Smooth muscle cell (in vitro differentiated cells): ENCODE data around the gene IP6K3. TPM values are rescaled to one million over a fixed set of nuclear protein-coding genes. Genes with fewer than 3 reads are reported as not detected.

ENCODE experiments used
- DNase-seq: peaks from one replicate; lab custom pipeline; 2025; ENCODE audit not compliant: unreplicated experiment; lab: John Stamatoyannopoulos, UW
- H2AFZ ChIP-seq: fragments of 200-600 bp; sonication (generic); 2 replicates; pipeline ENCODE4 v1.6.0; 2016; ENCODE audit warnings: antibody characterized with exemption, low read depth, mild to moderate bottlenecking
- H3F3A ChIP-seq: fragments of 200-600 bp; sonication (generic); 2 replicates; pipeline ENCODE4 v1.6.0; 2017; ENCODE audit warnings: antibody characterized with exemption, low read depth
- H3K27ac ChIP-seq: fragments of 200-600 bp; sonication (generic); 2 replicates; pipeline ENCODE4 v1.5.1; 2016; ENCODE audit warnings: low read depth, mild to moderate bottlenecking
- H3K27me3 ChIP-seq: fragments of 200-600 bp; sonication (generic); 2 replicates; pipeline ENCODE4 v1.6.1; 2016; ENCODE audit warnings: low read depth, mild to moderate bottlenecking
- H3K36me3 ChIP-seq: fragments of 200-600 bp; sonication (generic); 2 replicates; pipeline ENCODE4 v1.5.1; 2016; ENCODE audit warnings: low read depth
- H3K4me1 ChIP-seq: fragments of 200-600 bp; sonication (generic); 2 replicates; pipeline ENCODE4 v1.5.1; 2016; ENCODE audit warnings: low read depth
- H3K4me2 ChIP-seq: fragments of 200-600 bp; sonication (generic); 2 replicates; pipeline ENCODE4 v1.6.0; 2016; ENCODE audit warnings: mild to moderate bottlenecking
- H3K4me3 ChIP-seq: fragments of 200-600 bp; sonication (generic); 2 replicates; pipeline ENCODE4 v1.5.1; 2016; ENCODE audit warnings: mild to moderate bottlenecking
- H3K79me2 ChIP-seq: fragments of 200-600 bp; sonication (generic); 2 replicates; pipeline ENCODE4 v1.6.0; 2016; ENCODE audit warnings: low read depth, mild to moderate bottlenecking
- H3K9ac ChIP-seq: fragments of 200-600 bp; sonication (generic); 2 replicates; pipeline ENCODE4 v1.6.0; 2016; ENCODE audit warnings: low read depth
- H3K9me3 ChIP-seq: fragments of 200-600 bp; sonication (generic); replicated peaks from 2 replicates; pipeline ENCODE4 v1.5.1; 2016; ENCODE audit warnings: low read depth
- H4K20me1 ChIP-seq: fragments of 200-600 bp; sonication (generic); 2 replicates; pipeline ENCODE4 v1.6.0; 2016; ENCODE audit warnings: low read depth
- WGBS: methylation state at CpG from one replicate; pipeline ENCODE4 v1.1.7; 2016; ENCODE audit warnings: low lambda C conversion rate; 5-methylcytosine and 5-hydroxymethylcytosine counted together
- polyA plus RNA-seq: library from polyadenylated mRNA; unstranded; fragments of >200 nt; fragmentation: Nextera tagmentation; extraction: Ambion mirVana; gene quantifications from 2 replicates; pipeline ENCODE4 v1.2.1, GENCODE V29; 2016
- total RNA-seq: library from RNA; depleted of rRNA; stranded (reverse); fragments of >200 nt; gene quantifications from 2 replicates; pipeline ENCODE4 v1.2.3, GENCODE V29; 2014
- TF ChIP-seq, protein P1 (sequence below): fragments of 200-600 bp; sonication (generic); IDR thresholded peaks from 2 replicates; pipeline ENCODE4 v1.5.1; 2017; ENCODE audit warnings: borderline replicate concordance, mild to moderate bottlenecking, antibody characterized with exemption; ENCODE audit not compliant: insufficient read depth, poor library complexity, severe bottlenecking

IP6K3 gene
- total and polyA plus RNA-seq, 2 experiments from 2014 or later, result 2.6 to 5.6 TPM

GRCh38 chr6:33690766-33691165 lies 55.9 kb downstream of the IP6K3 start:
- Histone ChIP-seq H3F3A (peaks cover 5% of the 10 kb centered on the region), H4K20me1 (no peaks in the 10 kb centered on the region), H3K4me3 (no peak overlapping the region), H3K9ac (no peak overlapping the region), H3K36me3 (no peaks in the 10 kb centered on the region), H3K79me2 (no peaks in the 10 kb centered on the region), H3K27me3 (no peaks in the 10 kb centered on the region), H2AFZ (no peak overlapping the region), H3K4me1 (no peaks in the 10 kb centered on the region), H3K4me2 (no peak overlapping the region), H3K9me3 (no peaks in the 10 kb centered on the region), H3K27ac (no peak overlapping the region)
- TF ChIP-seq, protein P1, sequence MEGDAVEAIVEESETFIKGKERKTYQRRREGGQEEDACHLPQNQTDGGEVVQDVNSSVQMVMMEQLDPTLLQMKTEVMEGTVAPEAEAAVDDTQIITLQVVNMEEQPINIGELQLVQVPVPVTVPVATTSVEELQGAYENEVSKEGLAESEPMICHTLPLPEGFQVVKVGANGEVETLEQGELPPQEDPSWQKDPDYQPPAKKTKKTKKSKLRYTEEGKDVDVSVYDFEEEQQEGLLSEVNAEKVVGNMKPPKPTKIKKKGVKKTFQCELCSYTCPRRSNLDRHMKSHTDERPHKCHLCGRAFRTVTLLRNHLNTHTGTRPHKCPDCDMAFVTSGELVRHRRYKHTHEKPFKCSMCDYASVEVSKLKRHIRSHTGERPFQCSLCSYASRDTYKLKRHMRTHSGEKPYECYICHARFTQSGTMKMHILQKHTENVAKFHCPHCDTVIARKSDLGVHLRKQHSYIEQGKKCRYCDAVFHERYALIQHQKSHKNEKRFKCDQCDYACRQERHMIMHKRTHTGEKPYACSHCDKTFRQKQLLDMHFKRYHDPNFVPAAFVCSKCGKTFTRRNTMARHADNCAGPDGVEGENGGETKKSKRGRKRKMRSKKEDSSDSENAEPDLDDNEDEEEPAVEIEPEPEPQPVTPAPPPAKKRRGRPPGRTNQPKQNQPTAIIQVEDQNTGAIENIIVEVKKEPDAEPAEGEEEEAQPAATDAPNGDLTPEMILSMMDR, result no peak
- no peak for DNase-seq
- WGBS, result 91% methylated on average over 13 of the region's 13 CpGs

- 96% methylated on average over 10 of the region's 10 CpGs for WGBS
- TF ChIP-seq, protein P1, result no peak
- H3K4me2 ChIP-seq, result no peak overlapping the region
- H3K27me3 ChIP-seq, result no peaks in the 10 kb centered on the region
- H4K20me1 ChIP-seq, result no peaks in the 10 kb centered on the region
- H3K79me2 ChIP-seq, result no peaks in the 10 kb centered on the region
- no peak overlapping the region for H3K4me3 ChIP-seq
- H3F3A ChIP-seq, result peaks cover 5% of the 10 kb centered on the region
- no peaks in the 10 kb centered on the region for H3K4me1 ChIP-seq
- no peak overlapping the region for H3K27ac ChIP-seq
- no peak overlapping the region for H3K9ac ChIP-seq
- H3K36me3 ChIP-seq, result no peaks in the 10 kb centered on the region
- no peaks in the 10 kb centered on the region for H3K9me3 ChIP-seq
- H2AFZ ChIP-seq, result no peak overlapping the region
- no peak for DNase-seq
Observed at GRCh38 chr6:33689879-33690278, 56.8 kb downstream of the IP6K3 start.

DNA sequence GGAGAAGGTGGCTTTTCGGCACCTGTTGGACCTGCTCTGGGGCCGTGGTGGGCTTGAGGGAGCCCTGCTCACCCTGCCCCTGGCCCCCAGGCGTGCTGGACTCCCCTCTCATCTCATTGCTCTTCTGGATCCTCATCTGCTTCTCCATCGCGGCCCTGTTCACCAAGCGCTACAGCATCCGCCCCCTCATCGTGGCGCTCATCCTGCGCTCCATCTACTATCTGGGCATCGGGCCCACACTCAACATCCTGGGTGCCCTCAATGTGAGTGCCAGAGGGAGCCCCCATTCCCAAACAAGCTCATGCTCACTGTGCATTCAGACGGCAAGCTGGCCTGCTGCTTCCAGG lies 57.6 kb downstream of the IP6K3 start:
- WGBS, result 86% methylated on average over 12 of the region's 12 CpGs
- Histone ChIP-seq H3K4me1 (no peaks in the 10 kb centered on the region), H3K9ac (no peak overlapping the region), H3F3A (peaks cover under 1% of the 10 kb centered on the region), H3K4me2 (no peak overlapping the region), H3K79me2 (no peaks in the 10 kb centered on the region), H3K4me3 (no peak overlapping the region), H3K27me3 (no peaks in the 10 kb centered on the region), H4K20me1 (no peaks in the 10 kb centered on the region), H3K9me3 (no peaks in the 10 kb centered on the region), H3K36me3 (no peaks in the 10 kb centered on the region), H2AFZ (no peak overlapping the region), H3K27ac (no peak overlapping the region)
- DNase-seq, result no peak
- TF ChIP-seq, protein P1, result no peak

DNA sequence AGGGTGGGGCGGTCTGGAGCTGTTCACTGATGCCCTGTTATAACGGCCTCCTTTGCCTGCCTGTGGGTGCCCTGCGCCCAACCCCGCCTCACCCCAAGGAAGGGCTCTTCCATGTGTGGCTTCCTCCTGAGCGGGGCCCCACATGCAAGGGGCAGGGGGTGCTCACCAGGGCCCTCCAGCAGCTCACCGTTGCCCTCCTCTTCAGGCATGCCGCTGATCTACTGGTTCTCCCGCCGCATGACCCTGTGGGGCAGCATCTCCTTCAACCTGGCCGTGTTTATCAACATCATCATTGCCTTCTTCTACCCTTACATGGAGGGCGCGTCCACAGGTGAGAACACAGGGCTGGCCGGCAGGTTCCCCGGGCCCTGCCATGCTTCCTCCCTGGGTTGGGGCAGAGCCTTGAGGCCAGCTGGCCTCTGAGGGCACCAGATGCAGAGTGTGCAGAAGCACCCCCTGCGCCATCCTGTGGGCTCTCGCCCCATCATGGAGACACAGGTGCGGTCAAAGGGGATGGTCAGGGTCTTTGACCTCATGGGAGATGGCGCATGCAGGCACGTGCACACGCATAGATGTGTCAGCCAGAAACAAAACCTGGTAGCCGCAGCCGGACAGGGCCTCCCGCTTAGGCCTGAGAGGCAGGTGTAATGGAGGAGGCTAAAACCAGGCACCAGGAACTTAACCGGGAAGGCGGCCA lies 58.1 kb downstream of the IP6K3 start:
- Histone ChIP-seq H3K4me1 (no peaks in the 10 kb centered on the region), H3K4me3 (no peak overlapping the region), H3F3A (no peaks in the 10 kb centered on the region), H3K9me3 (no peaks in the 10 kb centered on the region), H3K36me3 (no peaks in the 10 kb centered on the region), H3K79me2 (no peaks in the 10 kb centered on the region), H3K9ac (no peak overlapping the region), H4K20me1 (no peaks in the 10 kb centered on the region), H3K27ac (no peak overlapping the region), H3K27me3 (no peaks in the 10 kb centered on the region), H3K4me2 (no peak overlapping the region), H2AFZ (no peak overlapping the region)
- 96% methylated on average over 24 of the region's 25 CpGs for WGBS
- DNase-seq, result no peak
- TF ChIP-seq, protein P1, result no peak
